NCI-H187 (cell line): ENCODE data around the gene MMUT.
"Not testable (repeated sequence)": the region's sequence is repeated elsewhere in the genome, so short reads cannot be mapped to it uniquely, and the experiment has no call there.

Experiments used
- DNase-seq, 2 experiments: peaks; one replicate each; lab custom pipeline; 2025; lab: John Stamatoyannopoulos, UW

The MMUT gene

GRCh38 chr6:49462927-49463611, at the start of gene MMUT, which contains the start of gene CENPQ:
Gene MMUT (minus strand): TSS chr6:49463253. CDS start chr6:49459466, 3,787 bp downstream.
Gene CENPQ (plus strand): TSS chr6:49463370. CDS start chr6:49470177, 6,807 bp downstream.
- peak; percentile 50 to 82 for DNase-seq

- no peak for DNase-seq
Measured at GRCh38 chr6:49509342-49509741, 46.3 kb upstream of the MMUT start.

- DNase-seq, result no peak
Measured at GRCh38 chr6:49506569-49507111, 43.6 kb upstream of the MMUT start.

GRCh38 chr6:49504666-49505065, 41.6 kb upstream of the MMUT start:
- no peak for DNase-seq

GRCh38 chr6:49499623-49500022, 36.6 kb upstream of the MMUT start, which contains the start of gene GLYATL3:
Gene GLYATL3 (plus strand): TSS chr6:49499923. CDS start chr6:49511991, 12,068 bp downstream.
- no peak for DNase-seq

GRCh38 chr6:49499126-49499525, 36.1 kb upstream of the MMUT start:
- no peak for DNase-seq

GRCh38 chr6:49497304-49497703, 34.3 kb upstream of the MMUT start:
- DNase-seq, result no peak

DNA sequence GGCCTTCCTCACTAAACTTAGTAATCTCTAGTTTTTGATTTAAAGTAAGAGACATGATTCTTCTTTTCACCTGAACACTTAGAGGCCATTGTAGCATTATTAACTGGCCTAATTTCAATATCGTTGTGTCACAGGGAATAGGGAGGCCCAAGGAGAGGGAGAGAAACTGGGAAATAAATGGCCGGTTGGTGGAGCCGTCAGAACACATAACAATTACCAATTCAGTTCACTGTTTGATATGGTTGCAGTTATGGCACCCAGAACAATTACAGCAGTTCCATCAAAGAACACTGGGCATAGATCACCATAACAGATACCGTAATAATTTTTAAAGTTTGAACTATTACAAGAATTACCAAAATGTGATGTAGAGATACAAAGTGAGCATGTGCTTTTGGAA, 27.6 kb upstream of the MMUT start:
- DNase-seq, result no peak

GRCh38 chr6:49483380-49483779, 20.3 kb upstream of the MMUT start:
- not testable (repeated sequence) for DNase-seq

DNA sequence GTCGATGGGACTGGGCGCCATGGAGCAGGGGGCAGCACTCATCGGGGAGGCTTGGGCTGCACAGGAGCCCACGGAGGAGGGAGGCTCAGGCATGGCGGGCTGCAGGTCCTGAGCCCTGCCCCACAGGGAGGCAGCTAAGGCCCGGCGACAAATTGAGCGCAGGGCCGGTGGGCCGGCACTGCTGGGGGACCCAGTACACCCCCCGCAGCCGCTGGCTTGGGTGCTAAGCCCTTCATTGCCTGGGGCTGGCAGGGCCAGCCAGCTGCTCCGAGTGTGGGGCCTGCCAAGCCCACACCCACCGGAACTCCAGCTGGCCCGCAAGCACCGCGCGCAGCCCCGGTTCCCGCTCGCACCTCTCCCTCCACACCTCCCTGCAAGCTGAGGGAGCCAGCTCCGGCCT, 18.8 kb upstream of the MMUT start:
- DNase-seq, result not testable (repeated sequence)

DNA sequence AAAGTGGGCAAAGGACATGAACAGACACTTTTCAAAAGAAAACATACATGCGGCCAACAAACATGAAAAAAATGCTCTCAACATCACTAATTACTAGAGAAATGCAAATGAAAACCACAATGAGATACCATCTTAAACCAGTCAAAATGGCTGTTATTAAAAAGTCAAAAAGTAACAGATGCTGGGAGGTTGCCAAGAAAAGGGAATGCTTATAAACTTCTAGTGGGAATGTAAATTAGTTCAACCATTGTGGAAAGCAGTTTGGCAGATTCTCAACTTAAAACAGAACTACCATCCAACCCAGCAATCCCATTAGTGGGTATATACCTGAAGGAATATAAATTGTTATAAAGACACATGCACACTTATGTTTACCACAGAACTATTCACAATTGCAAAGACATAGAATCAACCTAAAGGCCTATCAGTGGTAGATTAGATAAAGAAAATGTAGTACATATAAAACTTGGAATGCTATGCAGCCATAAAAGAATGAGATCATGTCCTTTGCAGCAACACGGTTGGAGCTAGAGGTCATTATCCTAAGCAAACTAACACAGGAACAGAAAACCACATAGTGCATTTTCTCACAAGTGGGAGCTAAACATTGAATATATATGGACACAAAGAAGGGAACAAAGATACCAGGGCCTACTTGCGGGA, 16.4 kb upstream of the MMUT start:
- no peak for DNase-seq

GRCh38 chr6:49476564-49476963, 13.5 kb upstream of the MMUT start:
- not testable (repeated sequence) for DNase-seq

DNA sequence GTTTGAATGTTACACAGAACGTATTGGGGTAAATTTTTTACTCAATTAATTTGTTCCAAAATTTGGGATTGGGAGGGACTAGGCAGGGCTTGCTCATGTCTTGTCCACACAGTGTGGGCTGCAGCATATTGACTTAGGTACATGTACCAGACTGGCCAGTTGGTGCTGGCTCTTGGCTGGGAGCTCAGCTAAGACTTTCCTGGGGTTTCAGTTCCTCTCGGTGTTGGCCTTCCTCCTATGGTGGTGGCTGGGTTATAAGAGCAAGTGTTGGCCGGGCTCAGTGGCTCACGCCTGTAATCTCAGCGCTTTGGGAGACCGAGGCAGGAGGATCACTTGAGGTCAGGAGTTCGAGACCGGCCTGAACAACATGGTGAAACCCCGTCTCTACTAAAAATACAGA, 5.0 kb upstream of the MMUT start:
- DNase-seq, result no peak

- no peak for DNase-seq
Measured at GRCh38 chr6:49464691-49465090, 1.6 kb upstream of the MMUT start.

DNA sequence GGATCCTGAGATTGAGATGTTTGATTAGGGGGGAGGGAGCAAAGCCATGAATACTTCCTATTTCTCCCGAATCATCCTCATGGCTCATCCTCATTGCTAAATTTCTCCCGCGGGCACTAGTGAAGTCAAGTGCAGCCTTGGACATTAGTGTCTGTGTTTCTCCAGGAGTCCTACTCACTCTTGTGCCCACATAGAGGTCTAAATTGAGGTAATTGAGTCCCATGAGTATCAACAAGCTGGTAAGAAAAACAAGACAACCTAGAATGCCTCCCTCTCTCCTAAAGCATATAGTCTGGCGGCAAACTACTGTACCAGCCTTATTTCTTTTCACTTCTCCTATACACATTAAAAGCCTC, 537 bp upstream of the MMUT start:
- no peak for DNase-seq

DNA sequence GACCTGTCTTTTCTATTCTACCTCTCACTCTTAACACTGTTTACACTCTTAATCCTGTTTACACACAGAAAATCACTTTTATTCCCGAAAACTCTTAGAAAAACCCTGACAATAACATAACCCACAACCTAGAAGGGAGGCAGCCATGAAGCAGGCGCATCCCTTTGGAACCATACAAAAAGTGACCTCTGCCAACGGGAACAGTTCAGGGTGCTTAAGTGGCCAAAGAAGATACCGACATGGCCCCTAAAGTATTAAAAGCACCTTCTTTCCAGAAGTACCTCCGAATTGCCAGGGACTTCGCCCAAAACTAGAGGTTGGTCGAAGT, 490 bp downstream of the MMUT start:
- no peak for DNase-seq

GRCh38 chr6:49462071-49462470, 982 bp downstream of the MMUT start:
- DNase-seq, result no peak

GRCh38 chr6:49457771-49458170, 5.3 kb downstream of the MMUT start:
- no peak for DNase-seq

- no peak for DNase-seq
Measured at GRCh38 chr6:49454787-49455709, 8.0 kb downstream of the MMUT start.

- DNase-seq, result no peak
Measured at GRCh38 chr6:49453221-49453620, 9.8 kb downstream of the MMUT start.

GRCh38 chr6:49430866-49431265, 32.2 kb downstream of the MMUT start:
- DNase-seq, result no peak

- no peak for DNase-seq
Measured at GRCh38 chr6:49430187-49430586, 32.9 kb downstream of the MMUT start.
